Parathyroid adenoma (tissue), 2 donors: ENCODE data around the gene ZNF70.
A peak's percentile ranks its signal among the peaks of the same experiment; 100 is the strongest.

Experiments used
- H2AFZ ChIP-seq: fragments of 300-600 bp; sonication (generic); one replicate; pipeline ENCODE4 v1.7.0; 2017; ENCODE audit warnings: antibody characterized with exemption, mild to moderate bottlenecking
- H3K27ac ChIP-seq: fragments of 300-600 bp; sonication (generic); one replicate; pipeline ENCODE4 v1.7.0; 2017
- H3K27me3 ChIP-seq: fragments of 300-600 bp; sonication (generic); one replicate; pipeline ENCODE4 v1.7.0; 2017; ENCODE audit warnings: low read length; ENCODE audit not compliant: control insufficient read depth, insufficient read depth
- H3K36me3 ChIP-seq: fragments of 300-600 bp; sonication (generic); one replicate; pipeline ENCODE4 v1.7.0; 2017; ENCODE audit warnings: low read length; ENCODE audit not compliant: control insufficient read depth, insufficient read depth
- H3K4me1 ChIP-seq: fragments of 300-600 bp; sonication (generic); one replicate; pipeline ENCODE4 v1.7.0; 2017; ENCODE audit warnings: control low read depth
- H3K4me2 ChIP-seq: fragments of 300-600 bp; sonication (generic); one replicate; pipeline ENCODE4 v1.7.0; 2017; ENCODE audit warnings: low read length
- H3K4me3 ChIP-seq: fragments of 300-600 bp; sonication (generic); one replicate; pipeline ENCODE4 v1.7.0; 2017; ENCODE audit warnings: low read depth, low read length
- H3K79me2 ChIP-seq: fragments of 300-600 bp; sonication (generic); one replicate; pipeline ENCODE4 v1.7.0; 2017; ENCODE audit warnings: control low read depth
- H3K9ac ChIP-seq: fragments of 300-600 bp; sonication (generic); one replicate; pipeline ENCODE4 v1.7.0; 2017; ENCODE audit warnings: mild to moderate bottlenecking
- H3K9me3 ChIP-seq: fragments of 300-600 bp; sonication (generic); one replicate; pipeline ENCODE4 v1.7.0; 2017; ENCODE audit warnings: low read length; ENCODE audit not compliant: control insufficient read depth
- CTCF ChIP-seq: fragments of 300-600 bp; sonication (generic); IDR thresholded peaks from one replicate; pipeline ENCODE4 v1.7.0; 2017; ENCODE audit warnings: antibody characterized with exemption, mild to moderate bottlenecking
- donor health status: primary hyperparathyroidism.

The ZNF70 gene

DNA sequence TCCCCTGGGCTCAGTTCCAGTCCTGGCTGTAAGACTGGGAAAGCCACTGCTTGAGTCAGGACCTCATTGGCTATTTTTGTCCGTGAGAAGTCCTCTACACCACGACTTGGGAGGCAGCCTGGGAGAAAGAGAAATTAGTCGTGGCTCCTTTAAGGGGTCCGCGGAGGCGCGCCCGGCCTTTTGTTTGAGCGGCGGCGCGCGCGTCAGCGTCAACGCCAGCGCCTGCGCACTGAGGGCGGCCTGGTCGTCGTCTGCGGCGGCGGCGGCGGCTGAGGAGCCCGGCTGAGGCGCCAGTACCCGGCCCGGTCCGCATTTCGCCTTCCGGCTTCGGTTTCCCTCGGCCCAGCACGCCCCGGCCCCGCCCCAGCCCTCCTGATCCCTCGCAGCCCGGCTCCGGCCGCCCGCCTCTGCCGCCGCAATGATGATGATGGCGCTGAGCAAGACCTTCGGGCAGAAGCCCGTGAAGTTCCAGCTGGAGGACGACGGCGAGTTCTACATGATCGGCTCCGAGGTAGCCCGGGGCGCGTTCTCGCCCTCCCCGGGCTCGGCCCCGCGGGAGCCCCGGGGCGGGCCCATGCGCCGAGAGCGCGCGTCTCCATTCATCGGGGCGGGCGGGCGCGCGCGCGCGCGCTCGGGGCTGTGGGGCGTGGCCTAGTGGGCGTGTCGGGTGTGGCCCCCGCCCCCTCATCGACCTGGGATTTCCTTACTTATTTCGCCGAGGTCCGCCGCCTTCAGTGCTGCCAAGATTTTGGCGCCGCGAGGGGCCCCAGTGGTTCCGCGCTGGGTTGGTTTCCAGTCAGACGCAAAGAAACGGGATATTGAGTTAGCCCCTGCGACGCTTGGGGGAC is 36.1 kb upstream of the ZNF70 start, which contains the start of gene SMARCB1:
Gene SMARCB1 (plus strand): TSS at position 215 of the 848 bp plus-strand sequence. CDS start 204 bp downstream, at position 419.
- peak within 1 kb of the TSS; percentile 97 for H3K27ac ChIP-seq
- H3K4me2 ChIP-seq: peak within 1 kb of the TSS; percentile 68
- no peaks in the 10 kb centered on the region for H3K9me3 ChIP-seq
- no peak for TF ChIP-seq CTCF
- H3K36me3 ChIP-seq: no peaks in the 10 kb centered on the region
- peak within 1 kb of the TSS; percentile 74 for H2AFZ ChIP-seq
- H3K27me3 ChIP-seq: no peaks in the 10 kb centered on the region
- H3K79me2 ChIP-seq: peaks cover 15% of the 10 kb centered on the region
- H3K4me1 ChIP-seq: peaks cover 3% of the 10 kb centered on the region
- H3K4me3 ChIP-seq: peak within 1 kb of the TSS; percentile 85
- peak within 1 kb of the TSS; percentile 98 for H3K9ac ChIP-seq

DNA sequence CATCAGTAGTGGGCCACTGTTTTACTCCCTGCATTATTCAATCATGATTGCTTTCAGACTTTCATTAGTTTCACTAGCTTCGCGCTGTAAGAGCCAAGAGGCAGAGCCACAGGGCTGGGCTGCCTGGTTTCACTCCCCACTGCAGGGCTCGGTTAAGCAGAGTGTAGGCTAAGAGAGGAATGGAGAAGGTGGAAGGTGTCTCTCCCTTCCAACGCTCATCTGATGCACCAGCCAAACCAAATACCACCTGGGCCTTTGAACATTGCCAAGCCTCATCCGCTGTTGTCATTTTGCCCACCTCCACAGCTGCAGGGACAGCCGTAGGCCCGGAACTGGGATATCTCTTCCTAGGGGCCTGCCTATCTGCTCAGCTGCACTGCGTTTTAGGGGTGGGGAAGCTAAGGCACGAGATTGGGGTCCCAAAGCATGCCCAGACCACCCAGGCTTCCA is 35.4 kb upstream of the ZNF70 start:
- Histone ChIP-seq H3K4me1 (peaks cover 3% of the 10 kb centered on the region), H3K4me2 (peak overlapping the region; percentile 68), H2AFZ (peak overlapping the region; percentile 74), H3K79me2 (peaks cover 12% of the 10 kb centered on the region), H3K27ac (peak overlapping the region; percentile 97), H3K4me3 (peak overlapping the region; percentile 85), H3K36me3 (no peaks in the 10 kb centered on the region), H3K27me3 (no peaks in the 10 kb centered on the region), H3K9ac (no peak overlapping the region), H3K9me3 (no peaks in the 10 kb centered on the region)
- no peak for TF ChIP-seq CTCF

GRCh38 chr22:23784215-23784732 is 33.4 kb upstream of the ZNF70 start:
- Histone ChIP-seq H3K79me2 (peaks cover 3% of the 10 kb centered on the region), H3K9me3 (no peaks in the 10 kb centered on the region), H2AFZ (no peak overlapping the region), H3K9ac (no peak overlapping the region), H3K4me3 (no peak overlapping the region), H3K4me2 (no peak overlapping the region), H3K27ac (no peak overlapping the region), H3K4me1 (peaks cover 3% of the 10 kb centered on the region), H3K27me3 (no peaks in the 10 kb centered on the region), H3K36me3 (no peaks in the 10 kb centered on the region)
- TF ChIP-seq CTCF: no peak

GRCh38 chr22:23783265-23784150 is 32.6 kb upstream of the ZNF70 start:
- H3K4me2 ChIP-seq: no peak overlapping the region
- peaks cover 3% of the 10 kb centered on the region for H3K4me1 ChIP-seq
- H3K27me3 ChIP-seq: no peaks in the 10 kb centered on the region
- no peak for TF ChIP-seq CTCF
- H3K9ac ChIP-seq: no peak overlapping the region
- H3K36me3 ChIP-seq: no peaks in the 10 kb centered on the region
- no peak overlapping the region for H3K27ac ChIP-seq
- peaks cover 3% of the 10 kb centered on the region for H3K79me2 ChIP-seq
- no peak overlapping the region for H2AFZ ChIP-seq
- H3K4me3 ChIP-seq: no peak overlapping the region
- no peaks in the 10 kb centered on the region for H3K9me3 ChIP-seq
